ENCODE results near the gene BACH1. TPM values are rescaled to one million over a fixed set of nuclear protein-coding genes. Genes with fewer than 3 reads are reported as not detected.
A peak's percentile ranks its signal among the peaks of the same experiment; 100 is the strongest.

Gene BACH1
- polyA plus RNA-seq, 6 donors from 2014 or later = 50.7 to 106 (median 69.3) TPM

DNA sequence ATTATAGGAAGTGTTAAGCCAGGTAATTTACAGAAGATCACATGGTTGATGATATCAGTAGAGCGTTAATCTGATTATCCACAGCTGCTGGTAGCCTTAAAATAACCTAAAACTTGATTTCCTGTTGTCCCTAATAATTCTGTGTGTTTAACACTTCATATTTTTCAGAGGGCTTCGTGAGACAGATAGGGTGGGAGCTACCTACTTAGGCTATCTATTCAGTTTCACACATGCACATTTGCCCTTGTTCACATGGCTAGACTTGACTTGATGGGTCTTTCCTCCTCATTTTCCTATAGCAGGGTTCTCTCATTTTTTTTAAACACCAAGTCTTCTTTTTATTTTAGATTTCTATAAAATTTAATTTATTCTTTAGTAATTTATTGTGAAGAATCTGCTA lies 11.0 kb downstream of the BACH1 start:
- Mint-ChIP-seq H3K36me3 (peaks cover 4 to 13% of the 10 kb centered on the region in 2 donors), H3K4me3 (no peak overlapping the region), H3K4me1 (peaks cover 47 to 81% (median 78%) of the 10 kb centered on the region in 3 donors), H3K27ac (peak overlapping the region in 1 of 6 donors; percentile 8), H3K9me3 (peaks cover 0 to 1% (median 0%) of the 10 kb centered on the region in 7 donors), H3K27me3 (no peaks in the 10 kb centered on the region)
- DNase-seq (no peak), ATAC-seq (ENCODE audit: low read depth in 2 of 2) (no peak)

DNA sequence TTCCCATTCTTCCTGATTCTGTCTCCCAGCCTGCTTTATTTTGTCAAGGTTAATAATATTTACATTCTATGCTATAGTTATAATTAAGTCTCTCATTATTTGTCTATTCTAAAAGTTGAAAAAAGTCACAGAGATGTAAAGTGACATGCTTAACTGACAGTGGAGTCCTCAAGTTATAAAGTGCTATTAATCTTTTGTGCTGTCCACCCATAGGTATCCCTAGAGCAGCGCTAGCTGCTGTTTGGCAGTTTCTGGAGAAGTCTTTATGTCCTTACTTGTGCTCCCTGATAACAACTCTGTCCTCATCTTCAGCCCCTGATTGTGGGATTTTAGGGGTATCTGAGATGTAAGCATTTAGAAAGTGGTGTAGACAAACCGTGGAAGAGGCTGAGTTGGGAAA lies 13.1 kb downstream of the BACH1 start:
- peaks cover 4 to 6% of the 10 kb centered on the region in 2 donors for H3K36me3 Mint-ChIP-seq
- H3K27ac Mint-ChIP-seq = peak overlapping the region in 3 of 6 donors; percentile 12 to 78 (median 38)
- DNase-seq (no peak), ATAC-seq (ENCODE audit: low read depth in 2 of 2) (no peak)
- H3K27me3 Mint-ChIP-seq = no peaks in the 10 kb centered on the region
- H3K4me3 Mint-ChIP-seq = no peak overlapping the region
- H3K4me1 Mint-ChIP-seq = peaks cover 49 to 82% (median 73%) of the 10 kb centered on the region in 3 donors
- peaks cover 0 to 1% (median 0%) of the 10 kb centered on the region in 7 donors for H3K9me3 Mint-ChIP-seq

DNA sequence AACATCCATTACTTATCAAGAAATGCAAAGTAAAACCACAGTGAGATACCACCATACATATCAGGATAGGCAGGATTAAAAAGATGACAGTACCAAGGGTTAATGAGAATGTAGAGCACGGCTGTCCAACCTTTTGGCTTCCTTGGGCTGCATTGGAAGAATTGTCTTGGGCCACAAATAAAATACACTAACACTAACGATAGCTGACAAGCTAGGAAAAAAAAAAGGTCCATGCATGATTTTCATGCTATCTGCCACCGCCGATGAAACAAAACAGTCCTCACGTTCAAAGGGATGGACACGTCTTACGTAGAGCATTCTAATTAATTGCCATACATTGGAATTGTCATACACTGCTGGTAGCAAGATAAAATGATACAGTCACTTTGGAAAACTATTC lies 14.3 kb downstream of the BACH1 start:
- peaks cover 0 to 1% (median 0%) of the 10 kb centered on the region in 7 donors for H3K9me3 Mint-ChIP-seq
- ATAC-seq (ENCODE audit: low read depth in 2 of 2) (no peak), DNase-seq (no peak)
- peaks cover 57 to 83% (median 74%) of the 10 kb centered on the region in 3 donors for H3K4me1 Mint-ChIP-seq
- H3K27ac Mint-ChIP-seq = peak overlapping the region in 3 of 6 donors; percentile 12 to 65 (median 20)
- no peak overlapping the region for H3K4me3 Mint-ChIP-seq
- peaks cover 4 to 6% of the 10 kb centered on the region in 2 donors for H3K36me3 Mint-ChIP-seq
- no peaks in the 10 kb centered on the region for H3K27me3 Mint-ChIP-seq

DNA sequence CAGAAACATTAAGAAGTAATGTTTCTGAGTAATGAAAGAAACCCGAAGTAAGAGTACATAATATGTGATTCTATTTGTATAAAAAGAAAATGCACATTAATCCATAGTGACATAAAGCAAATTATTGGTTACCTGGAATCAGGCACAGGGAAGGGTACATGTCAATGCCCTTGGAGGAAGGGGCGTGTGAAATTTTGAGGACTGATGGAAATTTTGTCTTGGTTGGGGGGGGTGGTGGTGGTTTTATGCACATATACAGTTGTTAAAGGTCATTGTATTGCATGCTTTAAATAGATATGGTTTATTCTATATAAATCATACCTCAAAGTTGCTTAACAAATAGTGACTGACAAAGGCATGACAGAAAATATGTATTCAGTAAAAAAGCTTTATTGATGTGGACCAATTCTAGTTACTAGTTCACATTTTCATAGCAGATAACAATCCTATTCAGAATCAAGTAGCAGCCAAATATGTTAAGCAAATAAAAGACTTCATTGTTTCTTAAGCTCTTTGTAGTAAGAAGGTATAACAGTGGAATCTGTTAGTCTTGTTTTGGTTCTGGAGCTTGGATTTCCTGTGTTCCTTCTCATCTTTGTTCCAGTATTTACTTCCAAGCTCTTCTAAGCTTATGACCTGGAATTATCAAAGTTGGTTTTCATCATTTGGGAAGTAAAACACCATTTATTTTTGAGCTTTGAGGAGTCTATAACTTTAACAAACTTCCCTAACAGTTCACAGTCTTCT lies 15.1 kb downstream of the BACH1 start:
- Mint-ChIP-seq H3K4me3 (peak overlapping the region in 1 of 8 donors; percentile 21), H3K27me3 (no peaks in the 10 kb centered on the region), H3K36me3 (peaks cover 4 to 6% of the 10 kb centered on the region in 2 donors), H3K4me1 (peaks cover 60 to 83% (median 74%) of the 10 kb centered on the region in 3 donors), H3K27ac (peak overlapping the region in 4 of 6 donors; percentile 7 to 48 (median 17)), H3K9me3 (peaks cover 0 to 1% (median 0%) of the 10 kb centered on the region in 7 donors)
- ATAC-seq (ENCODE audit: low read depth in 2 of 2) (no peak), DNase-seq (no peak)

DNA sequence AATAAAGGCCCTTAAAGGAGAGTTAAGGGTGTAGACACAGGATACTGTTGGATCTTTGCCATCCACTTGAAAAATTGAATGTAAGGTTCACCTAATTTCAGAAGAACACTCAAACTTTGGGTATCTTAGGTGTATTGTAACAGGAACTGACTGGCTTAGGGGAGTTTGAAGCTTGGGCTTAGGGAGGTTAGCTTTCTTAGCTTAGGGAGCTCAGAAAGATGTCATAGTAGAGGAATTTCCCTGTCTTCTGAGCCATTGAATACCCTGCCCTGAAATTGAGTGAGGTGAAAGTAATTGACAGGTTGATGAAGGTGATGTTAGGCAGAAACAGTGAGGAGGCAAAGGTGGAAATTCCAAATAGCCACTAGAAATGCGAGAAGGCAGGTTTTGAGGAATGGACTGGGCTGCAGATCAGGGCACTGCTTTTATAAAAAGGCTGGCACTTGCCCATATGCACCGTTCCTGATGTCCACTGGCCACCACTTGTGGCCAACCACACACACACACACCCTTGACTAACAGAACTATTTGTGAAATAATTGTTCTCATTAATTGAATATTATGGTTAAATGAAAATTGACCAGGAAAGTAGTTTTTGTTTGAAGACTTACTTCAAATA lies 16.5 kb downstream of the BACH1 start:
- peak; percentile 68 to 81 for ATAC-seq (ENCODE audit: low read depth in 2 of 2)
- no peak overlapping the region for H3K4me3 Mint-ChIP-seq
- H3K27ac Mint-ChIP-seq = peak overlapping the region in 3 of 6 donors; percentile 14 to 71 (median 32)
- H3K27me3 Mint-ChIP-seq = no peaks in the 10 kb centered on the region
- peaks cover 60 to 80% (median 74%) of the 10 kb centered on the region in 3 donors for H3K4me1 Mint-ChIP-seq
- peaks cover 0 to 1% (median 0%) of the 10 kb centered on the region in 7 donors for H3K9me3 Mint-ChIP-seq
- DNase-seq = no peak
- H3K36me3 Mint-ChIP-seq = peaks cover 4 to 5% of the 10 kb centered on the region in 2 donors

DNA sequence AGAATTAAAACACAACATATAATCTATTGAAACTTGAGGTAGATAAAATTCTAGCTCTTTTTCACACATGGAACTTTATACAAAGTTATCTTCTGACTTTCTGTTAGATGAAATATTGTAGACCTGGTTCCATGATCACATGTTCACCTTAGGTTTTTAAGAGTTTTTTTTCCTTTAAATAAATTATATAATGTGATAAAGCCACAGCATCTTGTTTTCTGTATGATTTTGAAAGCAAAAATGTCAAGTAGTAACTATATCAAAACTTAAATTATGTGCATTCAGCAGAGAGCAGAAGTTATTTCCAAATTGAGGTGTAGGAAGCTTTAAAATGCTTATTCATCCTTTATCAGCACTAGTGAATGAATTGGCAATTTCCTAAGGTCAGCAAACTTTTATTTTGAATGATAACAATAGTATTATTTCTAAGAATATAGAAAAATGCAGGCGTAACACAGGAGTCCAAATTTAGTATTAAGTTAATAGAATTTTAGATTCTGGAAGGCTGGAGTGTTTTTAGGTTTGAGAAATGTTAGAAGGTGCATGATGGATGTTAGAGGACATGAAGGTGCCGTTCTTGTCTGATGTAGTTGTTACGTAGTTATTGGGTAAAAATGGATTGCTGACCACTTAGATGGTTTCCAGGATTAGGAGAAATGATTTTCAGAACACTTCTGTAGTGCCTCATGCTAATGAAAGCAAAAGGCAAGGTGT lies 17.5 kb downstream of the BACH1 start:
- peaks cover 0 to 6% (median 0%) of the 10 kb centered on the region in 7 donors for H3K9me3 Mint-ChIP-seq
- no peak for ATAC-seq (ENCODE audit: low read depth in 2 of 2)
- no peak overlapping the region for H3K4me3 Mint-ChIP-seq
- H3K36me3 Mint-ChIP-seq = peaks cover 5% of the 10 kb centered on the region in 2 donors
- no peaks in the 10 kb centered on the region for H3K27me3 Mint-ChIP-seq
- no peak for DNase-seq
- H3K4me1 Mint-ChIP-seq = peaks cover 55 to 82% (median 69%) of the 10 kb centered on the region in 3 donors
- H3K27ac Mint-ChIP-seq = peak overlapping the region in 2 of 6 donors; percentile 43 to 53

DNA sequence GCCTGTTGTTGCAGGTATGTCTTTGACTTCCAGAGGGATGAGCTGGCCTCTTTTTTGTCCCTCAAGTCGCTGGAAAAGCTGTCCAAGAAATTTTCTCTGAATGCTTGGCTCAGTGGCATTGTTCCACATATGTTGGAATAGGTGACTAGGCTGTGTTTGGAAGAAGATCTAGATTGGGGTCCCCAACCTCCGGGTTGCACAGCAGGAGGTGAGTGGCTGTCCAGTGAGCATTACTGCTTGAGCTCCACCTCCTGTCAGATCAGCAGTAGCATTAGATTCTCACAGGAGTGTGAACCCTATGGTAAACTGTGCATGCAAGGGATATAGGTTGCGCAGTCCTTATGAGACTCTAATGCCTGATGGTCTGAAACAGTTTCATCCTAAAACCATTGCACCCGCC lies 18.1 kb downstream of the BACH1 start:
- peaks cover 7 to 11% of the 10 kb centered on the region in 2 donors for H3K36me3 Mint-ChIP-seq
- ATAC-seq (ENCODE audit: low read depth in 2 of 2) = no peak
- H3K27ac Mint-ChIP-seq = peak overlapping the region in 3 of 6 donors; percentile 14 to 53 (median 52)
- no peak overlapping the region for H3K4me3 Mint-ChIP-seq
- H3K27me3 Mint-ChIP-seq = no peaks in the 10 kb centered on the region
- H3K9me3 Mint-ChIP-seq = peaks cover 0 to 7% (median 0%) of the 10 kb centered on the region in 7 donors
- no peak for DNase-seq
- peaks cover 50 to 78% (median 64%) of the 10 kb centered on the region in 3 donors for H3K4me1 Mint-ChIP-seq

DNA sequence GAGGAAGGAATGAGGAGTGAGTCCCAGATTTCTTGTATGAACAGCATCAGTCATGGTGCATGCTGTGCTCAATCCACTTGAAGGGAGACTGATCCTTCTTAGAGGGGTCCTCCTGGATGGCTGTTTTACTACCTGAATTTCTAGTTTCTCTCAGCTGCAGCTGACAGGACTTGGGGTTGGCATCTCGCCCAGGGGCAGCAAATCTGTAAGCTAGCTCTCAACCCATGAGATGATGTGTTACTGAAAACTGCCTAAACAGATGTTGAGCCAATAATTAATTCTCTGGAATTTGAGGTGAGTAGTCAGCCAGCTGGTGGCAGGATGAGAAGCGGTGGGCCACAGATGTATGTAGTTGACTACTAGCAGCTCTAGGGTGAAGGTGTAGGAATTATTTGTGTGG lies 19.6 kb downstream of the BACH1 start:
- H3K27me3 Mint-ChIP-seq = no peaks in the 10 kb centered on the region
- peaks cover 43 to 72% (median 52%) of the 10 kb centered on the region in 3 donors for H3K4me1 Mint-ChIP-seq
- peaks cover 7 to 19% of the 10 kb centered on the region in 2 donors for H3K36me3 Mint-ChIP-seq
- peak overlapping the region in 1 of 8 donors; percentile 43 for H3K4me3 Mint-ChIP-seq
- no peak for ATAC-seq (ENCODE audit: low read depth in 2 of 2)
- H3K9me3 Mint-ChIP-seq = peaks cover 0 to 7% (median 0%) of the 10 kb centered on the region in 7 donors
- DNase-seq = no peak
- peak overlapping the region in 4 of 6 donors; percentile 22 to 82 (median 56) for H3K27ac Mint-ChIP-seq

DNA sequence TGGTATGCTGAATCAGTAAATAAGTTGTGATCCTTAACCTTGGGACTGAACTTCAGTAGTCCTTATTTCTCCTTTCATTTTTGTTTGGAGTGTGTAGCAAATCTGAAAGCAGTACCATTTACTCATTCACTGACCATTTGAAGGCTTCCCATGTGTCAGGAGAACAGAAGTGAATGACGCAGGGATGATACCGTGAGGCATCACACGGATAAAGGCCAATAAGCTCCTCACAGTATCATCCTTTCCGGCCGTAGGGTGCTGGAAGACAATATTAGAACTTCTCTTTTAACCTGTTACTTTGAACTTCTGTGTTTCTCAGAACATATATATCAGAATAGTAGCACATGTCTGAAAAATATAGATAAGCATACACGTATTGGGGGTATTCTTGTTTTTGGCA lies 21.3 kb downstream of the BACH1 start:
- H3K4me1 Mint-ChIP-seq = peaks cover 44 to 68% (median 50%) of the 10 kb centered on the region in 3 donors
- peak overlapping the region in 1 of 6 donors; percentile 53 for H3K27ac Mint-ChIP-seq
- H3K36me3 Mint-ChIP-seq = peaks cover 14 to 19% of the 10 kb centered on the region in 2 donors
- H3K9me3 Mint-ChIP-seq = peaks cover 0 to 7% (median 0%) of the 10 kb centered on the region in 7 donors
- DNase-seq = no peak
- no peak for ATAC-seq (ENCODE audit: low read depth in 2 of 2)
- H3K27me3 Mint-ChIP-seq = no peaks in the 10 kb centered on the region
- H3K4me3 Mint-ChIP-seq = no peak overlapping the region

DNA sequence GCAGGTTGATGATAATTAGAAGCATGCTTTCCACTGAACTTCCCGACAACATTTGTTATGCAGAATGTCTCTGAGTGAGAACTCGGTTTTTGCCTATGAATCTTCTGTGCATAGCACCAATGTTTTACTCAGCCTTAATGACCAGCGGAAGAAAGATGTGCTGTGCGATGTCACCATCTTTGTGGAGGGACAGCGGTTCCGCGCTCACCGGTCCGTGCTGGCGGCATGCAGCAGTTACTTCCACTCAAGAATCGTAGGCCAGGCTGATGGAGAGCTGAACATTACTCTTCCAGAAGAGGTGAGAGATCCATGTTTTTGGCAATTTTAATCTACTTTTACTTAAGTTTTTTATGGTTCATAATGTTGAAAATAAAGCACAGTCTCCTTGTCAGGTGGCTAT lies 22.5 kb downstream of the BACH1 start:
- DNase-seq (no peak), ATAC-seq (ENCODE audit: low read depth in 2 of 2) (no peak)
- peaks cover 40 to 62% (median 44%) of the 10 kb centered on the region in 3 donors for H3K4me1 Mint-ChIP-seq
- peaks cover 0 to 7% (median 0%) of the 10 kb centered on the region in 7 donors for H3K9me3 Mint-ChIP-seq
- H3K4me3 Mint-ChIP-seq = no peak overlapping the region
- H3K36me3 Mint-ChIP-seq = peaks cover 14 to 19% of the 10 kb centered on the region in 2 donors
- no peaks in the 10 kb centered on the region for H3K27me3 Mint-ChIP-seq
- peak overlapping the region in 2 of 6 donors; percentile 42 to 80 for H3K27ac Mint-ChIP-seq

DNA sequence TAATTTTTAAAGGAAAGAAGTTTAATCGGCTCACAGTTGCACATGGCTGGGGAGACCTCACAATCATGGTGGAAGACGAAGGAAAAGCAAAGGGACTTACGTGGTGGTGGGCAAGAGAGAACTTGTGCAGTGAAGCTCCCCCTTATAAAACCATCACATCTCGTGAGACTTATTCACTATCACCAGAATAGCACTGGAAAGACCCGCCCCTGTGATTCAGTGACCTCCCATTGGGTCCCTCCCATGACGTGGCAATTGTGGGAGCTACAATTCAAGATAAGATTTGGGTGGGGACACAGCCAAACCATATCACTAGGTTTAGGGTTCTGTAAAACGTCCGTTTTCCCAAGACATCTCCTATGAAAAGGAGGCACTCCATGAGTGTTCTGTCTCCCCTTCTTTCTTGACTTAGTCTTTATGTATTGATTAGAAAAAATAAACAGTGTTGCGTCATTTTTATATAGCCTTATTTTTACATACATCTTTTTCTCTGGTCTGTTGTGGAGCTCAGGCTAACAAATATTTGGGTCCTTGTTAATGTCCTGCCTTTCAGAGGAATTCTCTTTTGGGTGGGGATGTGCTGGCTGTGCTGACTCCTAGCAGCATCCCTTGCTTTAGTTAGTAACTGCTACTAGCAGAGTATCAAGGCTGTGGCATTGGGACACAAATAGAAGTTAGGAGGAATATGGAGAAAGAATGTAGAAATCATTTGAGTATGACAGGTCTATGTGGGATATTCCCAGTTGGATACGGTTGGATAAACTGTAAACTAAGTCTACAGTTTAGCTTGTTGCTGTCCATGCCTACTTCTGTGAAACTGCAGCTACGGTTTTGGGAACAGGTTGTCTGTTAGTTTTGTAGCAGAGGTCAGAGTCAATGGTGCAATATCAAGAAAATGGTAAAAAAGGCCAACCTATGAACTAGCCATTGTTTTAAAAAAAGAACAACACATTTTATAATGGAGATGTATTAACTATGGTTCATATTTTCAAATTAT lies 23.5 kb downstream of the BACH1 start:
- H3K4me1 Mint-ChIP-seq = peaks cover 34 to 53% (median 37%) of the 10 kb centered on the region in 3 donors
- ATAC-seq (ENCODE audit: low read depth in 2 of 2) (no peak), DNase-seq (no peak)
- no peaks in the 10 kb centered on the region for H3K27me3 Mint-ChIP-seq
- H3K9me3 Mint-ChIP-seq = peaks cover 0 to 7% (median 0%) of the 10 kb centered on the region in 7 donors
- H3K27ac Mint-ChIP-seq = peak overlapping the region in 1 of 6 donors; percentile 64
- H3K36me3 Mint-ChIP-seq = peaks cover 19 to 25% of the 10 kb centered on the region in 2 donors
- H3K4me3 Mint-ChIP-seq = peak overlapping the region in 1 of 8 donors; percentile 10

DNA sequence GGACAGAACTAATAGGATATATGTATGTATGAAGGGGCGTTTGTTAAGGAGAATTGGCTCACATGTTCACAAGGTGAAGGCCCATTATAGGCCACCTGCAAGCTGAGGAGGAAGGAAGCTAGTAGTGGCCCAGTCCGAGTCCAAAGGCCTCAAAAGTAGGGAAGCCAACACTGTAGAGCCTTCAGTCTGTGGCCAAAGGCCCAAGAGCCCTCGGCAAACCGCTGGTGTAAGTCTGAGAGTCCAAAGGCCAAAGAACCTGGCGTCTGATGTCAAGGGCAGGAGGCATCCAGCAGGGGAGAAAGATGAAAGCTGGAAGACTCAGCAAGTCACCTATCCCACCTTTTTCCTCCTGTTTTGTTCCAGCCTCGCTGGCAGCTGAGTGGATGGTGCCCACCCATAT lies 24.5 kb downstream of the BACH1 start:
- Mint-ChIP-seq H3K27ac (no peak overlapping the region), H3K36me3 (peaks cover 19 to 29% of the 10 kb centered on the region in 2 donors), H3K4me3 (no peak overlapping the region), H3K9me3 (peaks cover 0 to 7% (median 0%) of the 10 kb centered on the region in 7 donors), H3K27me3 (no peaks in the 10 kb centered on the region), H3K4me1 (peaks cover 24 to 43% (median 29%) of the 10 kb centered on the region in 3 donors)
- no peak for ATAC-seq (ENCODE audit: low read depth in 2 of 2)
- DNase-seq = no peak

Measured in naive B cell (primary cell).